DOHH2 (cell line): Measurements from ENCODE around the gene UPP1.

ENCODE experiments used
- H3F3A ChIP-seq: fragments of 200-600 bp; sonication (generic), shearing (Covaris generic); 2 replicates; pipeline ENCODE4 v1.6.0; 2016; ENCODE audit warnings: antibody characterized with exemption, mild to moderate bottlenecking; ENCODE audit not compliant: control insufficient read depth, insufficient read depth
- H3K27ac ChIP-seq: fragments of 200-600 bp; sonication (generic); 2 replicates; pipeline ENCODE4 v1.5.1; 2014; ENCODE audit warnings: low read depth, mild to moderate bottlenecking, low read length, moderate library complexity
- H3K27me3 ChIP-seq: fragments of 200-600 bp; sonication (generic); 2 replicates; pipeline ENCODE4 v1.6.1; 2014; ENCODE audit warnings: mild to moderate bottlenecking, low read length, mixed read lengths; ENCODE audit not compliant: control insufficient read depth
- H3K36me3 ChIP-seq: fragments of 200-600 bp; sonication (generic); 2 replicates; pipeline ENCODE4 v1.6.1; 2014; ENCODE audit warnings: mild to moderate bottlenecking, low read length, moderate library complexity, mixed read lengths; ENCODE audit not compliant: control insufficient read depth
- H3K4me1 ChIP-seq: fragments of 200-600 bp; sonication (generic); 2 replicates; pipeline ENCODE4 v1.6.1; 2014; ENCODE audit warnings: mild to moderate bottlenecking, low read length, mixed read lengths; ENCODE audit not compliant: control insufficient read depth
- H3K4me2 ChIP-seq: fragments of 200-600 bp; sonication (generic); 2 replicates; pipeline ENCODE4 v1.6.0; 2014; ENCODE audit warnings: mild to moderate bottlenecking, low read length, moderate library complexity
- H3K4me3 ChIP-seq: fragments of 200-600 bp; sonication (generic); 2 replicates; pipeline ENCODE4 v1.5.1; 2014; ENCODE audit warnings: mild to moderate bottlenecking, low read length, mixed read lengths
- H3K79me2 ChIP-seq: fragments of 200-600 bp; sonication (generic); 2 replicates; pipeline ENCODE4 v1.6.1; 2014; ENCODE audit warnings: mild to moderate bottlenecking, low read length, mixed read lengths; ENCODE audit not compliant: control insufficient read depth
- H3K9me2 ChIP-seq: fragments of 200-600 bp; sonication (generic); replicated peaks from 2 replicates; pipeline ENCODE4 v1.6.1; 2014; ENCODE audit warnings: mild to moderate bottlenecking, low read length, mixed read lengths; ENCODE audit not compliant: control insufficient read depth
- H3K9me3 ChIP-seq: fragments of 200-600 bp; sonication (generic); 2 replicates; pipeline ENCODE4 v1.6.1; 2014; ENCODE audit warnings: antibody characterized with exemption, low read length, mixed read lengths; ENCODE audit not compliant: control insufficient read depth, insufficient read depth
- H4K20me1 ChIP-seq: fragments of 200-600 bp; sonication (generic); 2 replicates; pipeline ENCODE4 v1.6.0; 2014; ENCODE audit warnings: low read depth, mild to moderate bottlenecking, antibody characterized with exemption, low read length, moderate library complexity; ENCODE audit not compliant: control insufficient read depth, insufficient read depth
- CTCF ChIP-seq: fragments of 200-600 bp; sonication (generic); IDR thresholded peaks from one replicate; pipeline ENCODE4 v1.5.1; 2014; ENCODE audit warnings: antibody characterized with exemption, mild to moderate bottlenecking, low read depth, low read length; ENCODE audit not compliant: poor library complexity, severe bottlenecking
- EZH2phosphoT487 ChIP-seq: fragments of 200-600 bp; sonication (generic); IDR thresholded peaks from 2 replicates; pipeline ENCODE4 v1.6.1; 2017; ENCODE audit warnings: borderline replicate concordance, mild to moderate bottlenecking, antibody characterized with exemption, low read length, moderate library complexity, mixed read lengths

The UPP1 gene

DNA sequence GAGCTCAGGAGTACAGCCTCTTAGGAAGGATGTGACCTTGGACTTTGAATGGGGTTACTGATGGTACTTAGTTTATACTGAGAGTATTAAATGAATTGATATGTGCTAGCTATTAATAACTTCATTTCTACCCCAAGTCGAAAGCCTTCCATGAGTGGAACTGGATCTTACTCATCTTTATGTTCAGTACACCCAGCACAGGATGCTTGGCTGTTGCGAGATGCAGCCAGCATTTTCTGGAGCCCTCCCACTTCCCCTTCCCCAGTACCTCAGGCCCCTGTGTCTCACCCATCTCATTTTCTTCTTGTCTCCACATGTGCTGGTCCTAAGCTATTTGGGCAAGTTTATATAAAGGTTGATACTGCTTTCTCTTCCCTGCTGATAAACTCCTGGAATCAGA, 7.2 kb downstream of the UPP1 start:
- Histone ChIP-seq H3K4me2 (no peak overlapping the region), H3K27me3 (peaks cover 4% of the 10 kb centered on the region; the same call in 1 of the 2 replicates), H4K20me1 (no peaks in the 10 kb centered on the region), H3K36me3 (no peaks in the 10 kb centered on the region), H3K4me1 (no peaks in the 10 kb centered on the region), H3K9me2 (no peaks in the 10 kb centered on the region), H3K79me2 (no peaks in the 10 kb centered on the region), H3K9me3 (no peaks in the 10 kb centered on the region), H3K4me3 (no peak overlapping the region), H3F3A (no peaks in the 10 kb centered on the region), H3K27ac (no peak overlapping the region)
- TF ChIP-seq EZH2phosphoT487 (no peak), CTCF (no peak)

GRCh38 chr7:48097521-48098231, 8.6 kb downstream of the UPP1 start:
- H3K9me3 ChIP-seq, result no peaks in the 10 kb centered on the region
- no peaks in the 10 kb centered on the region for H3K36me3 ChIP-seq
- H3K4me3 ChIP-seq, result no peak overlapping the region
- no peaks in the 10 kb centered on the region for H3K4me1 ChIP-seq
- H3K4me2 ChIP-seq, result no peak overlapping the region
- H3F3A ChIP-seq, result no peaks in the 10 kb centered on the region
- TF ChIP-seq CTCF (no peak), EZH2phosphoT487 (no peak)
- no peaks in the 10 kb centered on the region for H4K20me1 ChIP-seq
- no peaks in the 10 kb centered on the region for H3K79me2 ChIP-seq
- no peak overlapping the region for H3K27ac ChIP-seq
- 0 out of 2 replicates have a peak, but pooled peaks cover 2% of the 10 kb centered on the region for H3K27me3 ChIP-seq
- no peaks in the 10 kb centered on the region for H3K9me2 ChIP-seq

DNA sequence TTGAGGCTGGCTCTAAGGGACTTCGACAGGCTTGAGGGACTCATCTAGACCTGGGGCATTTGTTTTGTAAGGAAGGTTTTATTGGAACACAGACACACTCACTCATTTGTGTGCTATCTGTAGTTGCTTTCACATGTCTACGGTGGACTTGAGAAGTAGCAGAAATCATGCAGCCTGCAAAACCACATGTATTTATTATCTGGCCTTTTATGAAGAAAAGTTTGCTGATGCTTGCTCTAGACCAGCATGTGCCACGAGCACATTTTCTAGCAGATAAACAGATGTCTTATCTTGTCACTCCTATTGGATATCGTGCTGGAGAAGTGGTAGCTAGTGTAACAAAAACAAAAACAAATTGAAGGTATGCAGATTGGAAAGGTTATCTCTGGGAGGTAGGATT, 9.8 kb downstream of the UPP1 start:
- H3K4me1 ChIP-seq, result no peaks in the 10 kb centered on the region
- no peaks in the 10 kb centered on the region for H3K79me2 ChIP-seq
- H3K4me3 ChIP-seq, result no peak overlapping the region
- H3F3A ChIP-seq, result no peaks in the 10 kb centered on the region
- no peak overlapping the region for H3K4me2 ChIP-seq
- no peaks in the 10 kb centered on the region for H3K36me3 ChIP-seq
- no peak overlapping the region for H3K27ac ChIP-seq
- H3K9me2 ChIP-seq, result no peaks in the 10 kb centered on the region
- TF ChIP-seq CTCF (no peak), EZH2phosphoT487 (no peak)
- H4K20me1 ChIP-seq, result no peaks in the 10 kb centered on the region
- no peaks in the 10 kb centered on the region for H3K27me3 ChIP-seq
- H3K9me3 ChIP-seq, result no peaks in the 10 kb centered on the region
